GM12878 (cell line): Measurements from ENCODE around the gene MSL3. TPM values are rescaled to one million over a fixed set of nuclear protein-coding genes. Genes with fewer than 3 reads are reported as not detected.
A peak's percentile ranks its signal among the peaks of the same experiment; 100 is the strongest.

Source experiments
- BACH1 ChIP-seq: fragments of 450-650 bp; IDR thresholded peaks from 2 replicates; pipeline ENCODE4 v1.6.1; 2017; ENCODE audit warnings: mild to moderate bottlenecking, borderline replicate concordance
- BMI1 ChIP-seq: fragments of 450-650 bp; IDR thresholded peaks from 2 replicates; pipeline ENCODE4 v1.6.1; 2016; ENCODE audit warnings: mild to moderate bottlenecking, moderate library complexity, borderline replicate concordance
- EP300 ChIP-seq, 2 experiments: fragments of 150-350 bp in 1 of 2; IDR thresholded peaks; 2 replicates each; pipeline ENCODE4 v1.6.1; 2011 to 2012; ENCODE audit warnings: low read depth in 2 of 2, low read length in 2 of 2, borderline replicate concordance in 1 of 2, improper control_type of control experiment in 1 of 2, inconsistent platforms in 1 of 2; ENCODE audit not compliant: control insufficient read depth in 1 of 2
- FOXM1 ChIP-seq: IDR thresholded peaks from 2 replicates; pipeline ENCODE4 v1.6.1; 2012; ENCODE audit warnings: low read depth, mild to moderate bottlenecking, inconsistent platforms, low read length, moderate library complexity
- IKZF2 ChIP-seq, 2 experiments: fragments of 450-650 bp; IDR thresholded peaks; 2 replicates each; pipeline ENCODE4 v1.6.1; 2017; ENCODE audit warnings: mild to moderate bottlenecking in 2 of 2, moderate library complexity in 2 of 2
- JUNB ChIP-seq: IDR thresholded peaks from 2 replicates; pipeline ENCODE4 v1.6.1; 2016; ENCODE audit warnings: antibody characterized with exemption, mild to moderate bottlenecking
- NFIC ChIP-seq: IDR thresholded peaks from 2 replicates; pipeline ENCODE4 v1.6.1; 2012; ENCODE audit warnings: low read depth, mild to moderate bottlenecking, inconsistent platforms, low read length, moderate library complexity
- PAX8 ChIP-seq: fragments of 450-650 bp; IDR thresholded peaks from 2 replicates; pipeline ENCODE4 v1.6.1; 2017; ENCODE audit warnings: mild to moderate bottlenecking, moderate library complexity
- SMAD1 ChIP-seq: fragments of 450-650 bp; IDR thresholded peaks from 2 replicates; pipeline ENCODE4 v1.6.1; 2018; ENCODE audit warnings: mild to moderate bottlenecking, low read depth; ENCODE audit not compliant: partially characterized antibody
- SREBF2 ChIP-seq: IDR thresholded peaks from 2 replicates; pipeline ENCODE4 v1.6.1; 2012; ENCODE audit warnings: mild to moderate bottlenecking, low read length
- STAT1 ChIP-seq: fragments of 450-650 bp; conservative IDR thresholded peaks from 2 replicates; pipeline ENCODE4 v1.6.1; 2014; ENCODE audit warnings: antibody characterized with exemption, mild to moderate bottlenecking
- TCF7 ChIP-seq: IDR thresholded peaks from 2 replicates; pipeline ENCODE4 v1.6.1; 2014; ENCODE audit warnings: antibody characterized with exemption, borderline replicate concordance
- ZNF24 ChIP-seq: fragments of 450-650 bp; IDR thresholded peaks from 2 replicates; pipeline ENCODE4 v1.6.1; 2017; ENCODE audit warnings: antibody characterized with exemption, mild to moderate bottlenecking
- polyA plus RNA-seq, 11 experiments: library from polyadenylated mRNA; depleted of rRNA in 4 of 11; unstranded in 6 of 11; stranded (reverse) in 5 of 11; fragments of >200 nt; fragmentation: Nextera tagmentation in 4 of 11; fragmentation: Illumina TruSeq in 1 of 11; extraction: Ambion mirVana in 4 of 11; extraction: Trizol in 1 of 11; gene quantifications; 1 replicate in 1 of 11; 2 replicates in 10 of 11; pipeline versions ENCODE4 v1.2.1 to v1.2.3, GENCODE V29; 2011 to 2016; ENCODE audit warnings: inconsistent platforms in 2 of 11, missing spikeins in 2 of 11, low read depth in 1 of 11
- total RNA-seq, 4 experiments: library from RNA; depleted of rRNA in 3 of 4; stranded (reverse); fragments of >200 nt in 3 of 4; fragmentation: Illumina TruSeq in 1 of 4; extraction: Trizol in 1 of 4; gene quantifications; 2 replicates each; pipeline versions ENCODE4 v1.2.1 to v1.2.3, GENCODE V29; 2013 to 2021
- TF ChIP-seq, protein P1 (sequence below): IDR thresholded peaks from 2 replicates; pipeline ENCODE4 v1.6.1; 2011; ENCODE audit warnings: low read depth, low read length, improper control_type of control experiment, borderline replicate concordance
- TF ChIP-seq, protein P2 (sequence below): fragments of 450-650 bp; IDR thresholded peaks from 2 replicates; pipeline ENCODE4 v1.6.1; 2017; ENCODE audit warnings: mild to moderate bottlenecking, low read depth, inconsistent platforms; ENCODE audit not compliant: poor library complexity, severe bottlenecking

The MSL3 gene
- total and polyA plus RNA-seq, 10 of the 15 experiments (the other 5 are each of a cell fraction or from before 2014, with no cell fraction given) = 28.4 to 438 (median 40.7) TPM

DNA sequence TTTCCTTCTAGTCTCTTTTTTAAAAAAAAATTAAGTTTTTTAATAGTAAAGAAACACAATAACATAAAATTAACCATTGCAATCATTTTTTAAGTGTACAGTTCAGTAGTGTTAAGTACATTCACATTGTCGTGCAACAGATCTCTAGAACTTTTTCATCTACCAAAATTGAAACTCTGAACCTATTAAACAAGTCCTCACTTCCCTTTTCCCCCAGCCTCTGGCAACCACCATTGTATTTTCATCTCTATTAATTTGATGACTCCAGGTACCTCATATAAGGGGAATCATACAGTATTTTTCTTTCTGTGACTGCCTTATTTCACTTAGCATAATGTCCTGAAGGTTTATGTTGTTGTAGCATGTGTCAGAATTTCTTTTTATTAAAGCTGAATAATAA is 31.8 kb downstream of the MSL3 start (continued):
- TF ChIP-seq EP300 (IDR thresholded peaks at IDR 0.05; ENCODE audit: borderline replicate concordance in 1 of 2, control insufficient read depth in 1 of 2, low read depth in 2 of 2, low read length in 2 of 2) (peak; percentile 72 to 93; a peak in 2 of 4 replicates), SREBF2 (no peak), TCF7 (0 out of 2 replicates have a peak, but pooled peaks have one; percentile 19), STAT1 (no peak), PAX8 (no peak), NFIC (peak; percentile 62; the same call in 1 of the 2 replicates), SMAD1 (peak; percentile 51), IKZF2 (IDR thresholded peaks at IDR 0.05) (peak; percentile 76 to 80; a peak in 3 of 4 replicates), FOXM1 (peak; percentile 64; the same call in 1 of the 2 replicates), BACH1 (peak; percentile 83; the same call in 1 of the 2 replicates), ZNF24 (peak; percentile 77; the same call in 1 of the 2 replicates), JUNB (peak; percentile 38), BMI1 (peak; percentile 82)
- TF ChIP-seq, protein P1, sequence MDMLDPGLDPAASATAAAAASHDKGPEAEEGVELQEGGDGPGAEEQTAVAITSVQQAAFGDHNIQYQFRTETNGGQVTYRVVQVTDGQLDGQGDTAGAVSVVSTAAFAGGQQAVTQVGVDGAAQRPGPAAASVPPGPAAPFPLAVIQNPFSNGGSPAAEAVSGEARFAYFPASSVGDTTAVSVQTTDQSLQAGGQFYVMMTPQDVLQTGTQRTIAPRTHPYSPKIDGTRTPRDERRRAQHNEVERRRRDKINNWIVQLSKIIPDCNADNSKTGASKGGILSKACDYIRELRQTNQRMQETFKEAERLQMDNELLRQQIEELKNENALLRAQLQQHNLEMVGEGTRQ = no peak
- TF ChIP-seq, protein P2, sequence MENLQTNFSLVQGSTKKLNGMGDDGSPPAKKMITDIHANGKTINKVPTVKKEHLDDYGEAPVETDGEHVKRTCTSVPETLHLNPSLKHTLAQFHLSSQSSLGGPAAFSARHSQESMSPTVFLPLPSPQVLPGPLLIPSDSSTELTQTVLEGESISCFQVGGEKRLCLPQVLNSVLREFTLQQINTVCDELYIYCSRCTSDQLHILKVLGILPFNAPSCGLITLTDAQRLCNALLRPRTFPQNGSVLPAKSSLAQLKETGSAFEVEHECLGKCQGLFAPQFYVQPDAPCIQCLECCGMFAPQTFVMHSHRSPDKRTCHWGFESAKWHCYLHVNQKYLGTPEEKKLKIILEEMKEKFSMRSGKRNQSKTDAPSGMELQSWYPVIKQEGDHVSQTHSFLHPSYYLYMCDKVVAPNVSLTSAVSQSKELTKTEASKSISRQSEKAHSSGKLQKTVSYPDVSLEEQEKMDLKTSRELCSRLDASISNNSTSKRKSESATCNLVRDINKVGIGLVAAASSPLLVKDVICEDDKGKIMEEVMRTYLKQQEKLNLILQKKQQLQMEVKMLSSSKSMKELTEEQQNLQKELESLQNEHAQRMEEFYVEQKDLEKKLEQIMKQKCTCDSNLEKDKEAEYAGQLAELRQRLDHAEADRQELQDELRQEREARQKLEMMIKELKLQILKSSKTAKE = peak; percentile 67
